ENCODE results near the gene SEMA5B. TPM values are rescaled to one million over a fixed set of nuclear protein-coding genes. Genes with fewer than 3 reads are reported as not detected.

SEMA5B gene
- total and polyA plus RNA-seq, 2 donors (not counting 3 experiments of a cell fraction or from before 2014, with no cell fraction given): 0.07 TPM; not detected in 1

DNA sequence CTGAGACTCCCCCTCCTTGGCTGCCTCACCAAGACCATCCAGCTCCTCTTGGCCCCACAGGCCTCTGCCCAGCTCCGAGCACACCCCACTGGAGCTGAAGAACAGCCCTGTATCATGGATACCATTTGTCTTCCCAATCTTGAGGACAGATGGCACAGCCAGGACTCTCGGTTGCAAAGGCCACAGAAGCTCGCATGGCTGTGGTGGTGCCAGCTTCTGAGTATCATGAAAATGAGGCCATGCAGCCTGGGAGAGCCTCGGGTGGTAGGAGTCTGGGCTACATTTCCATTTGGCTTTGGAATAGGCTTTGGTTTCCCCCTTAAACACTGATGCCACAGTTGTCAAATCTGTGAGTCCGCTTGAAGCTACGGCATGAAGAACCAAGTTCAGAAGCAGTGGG lies 106.6 kb downstream of the SEMA5B start:
- Histone ChIP-seq H3K27ac (ENCODE audit: insufficient read depth, low read depth, low read length) (no peak overlapping the region), H3K9ac (replicated peaks; ENCODE audit: extremely low read depth, insufficient read depth, low read length) (no peak overlapping the region), H3K9me3 (replicated peaks; ENCODE audit: control insufficient read depth, insufficient read depth, low read length) (no peaks in the 10 kb centered on the region), H3K27me3 (ENCODE audit: control insufficient read depth in 2 of 2, insufficient read depth in 2 of 2, low read length in 2 of 2) (peaks cover 27 to 29% of the 10 kb centered on the region in 2 experiments), H3K4me3 (replicated peaks in 1 of 3; ENCODE audit: insufficient read depth in 1 of 3, low read depth in 1 of 3, low read length in 3 of 3) (no peak overlapping the region), H3K79me2 (ENCODE audit: control insufficient read depth, insufficient read depth, low read length) (no peaks in the 10 kb centered on the region), H3K4me1 (ENCODE audit: control insufficient read depth, extremely low read depth, insufficient read depth, low read length) (no peaks in the 10 kb centered on the region), H3K4me2 (ENCODE audit: insufficient read depth, low read length) (no peak overlapping the region), H4K20me1 (replicated peaks; ENCODE audit: control insufficient read depth, extremely low read depth, insufficient read depth, low read length) (no peaks in the 10 kb centered on the region), H3K9me1 (replicated peaks; ENCODE audit: control insufficient read depth, extremely low read depth, insufficient read depth, low read length) (no peaks in the 10 kb centered on the region), H3K36me3 (ENCODE audit: control insufficient read depth in 2 of 2, extremely low read depth in 1 of 2, insufficient read depth in 2 of 2, low read length in 2 of 2) (no peaks in the 10 kb centered on the region), H2AFZ (ENCODE audit: low read depth, low read length) (no peak overlapping the region)
- dilution Hi-C loops (cut with MboI; ENCODE audit: extremely low pct_ligation_motif_present, low sequenced_read_pairs): no loop called here
- ChIA-PET POLR2A (no interaction called here), CTCF (interaction anchor here (1.1 kb wide), 1 partner anchor 20 kb away, joined by 3 read pairs; no protein-coding TSS in a partner anchor)
- no TSS peak for BruUV-seq (replicated peaks)
- intact Hi-C loops (cut with micrococcal nuclease): no loop called here
- FAIRE-seq (no peak), DNase-seq (ENCODE audit: low read depth, low spot score) (no peak)
- no peak for TF ChIP-seq POLR2A (IDR thresholded peaks at IDR 0.05; ENCODE audit: low read depth, low read length)
- TF ChIP-seq JUN (IDR thresholded peaks at IDR 0.05; ENCODE audit: borderline replicate concordance, insufficient read depth, insufficient read length, low read depth): no peak
- TF ChIP-seq, protein P1, sequence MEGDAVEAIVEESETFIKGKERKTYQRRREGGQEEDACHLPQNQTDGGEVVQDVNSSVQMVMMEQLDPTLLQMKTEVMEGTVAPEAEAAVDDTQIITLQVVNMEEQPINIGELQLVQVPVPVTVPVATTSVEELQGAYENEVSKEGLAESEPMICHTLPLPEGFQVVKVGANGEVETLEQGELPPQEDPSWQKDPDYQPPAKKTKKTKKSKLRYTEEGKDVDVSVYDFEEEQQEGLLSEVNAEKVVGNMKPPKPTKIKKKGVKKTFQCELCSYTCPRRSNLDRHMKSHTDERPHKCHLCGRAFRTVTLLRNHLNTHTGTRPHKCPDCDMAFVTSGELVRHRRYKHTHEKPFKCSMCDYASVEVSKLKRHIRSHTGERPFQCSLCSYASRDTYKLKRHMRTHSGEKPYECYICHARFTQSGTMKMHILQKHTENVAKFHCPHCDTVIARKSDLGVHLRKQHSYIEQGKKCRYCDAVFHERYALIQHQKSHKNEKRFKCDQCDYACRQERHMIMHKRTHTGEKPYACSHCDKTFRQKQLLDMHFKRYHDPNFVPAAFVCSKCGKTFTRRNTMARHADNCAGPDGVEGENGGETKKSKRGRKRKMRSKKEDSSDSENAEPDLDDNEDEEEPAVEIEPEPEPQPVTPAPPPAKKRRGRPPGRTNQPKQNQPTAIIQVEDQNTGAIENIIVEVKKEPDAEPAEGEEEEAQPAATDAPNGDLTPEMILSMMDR (IDR thresholded peaks at IDR 0.05; ENCODE audit: extremely low read depth in 1 of 2, insufficient read depth in 1 of 2, low read depth in 1 of 2, low read length in 2 of 2): no peak
- no peak for TF ChIP-seq MYC (IDR thresholded peaks at IDR 0.05; ENCODE audit: low read depth, low read length)
- TF ChIP-seq, protein P2, sequence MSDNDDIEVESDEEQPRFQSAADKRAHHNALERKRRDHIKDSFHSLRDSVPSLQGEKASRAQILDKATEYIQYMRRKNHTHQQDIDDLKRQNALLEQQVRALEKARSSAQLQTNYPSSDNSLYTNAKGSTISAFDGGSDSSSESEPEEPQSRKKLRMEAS (IDR thresholded peaks at IDR 0.05; ENCODE audit: insufficient read depth, insufficient read length): no peak
- TF ChIP-seq POLR2AphosphoS5 (IDR thresholded peaks at IDR 0.05; ENCODE audit: insufficient read depth, low read depth, low read length): no peak
- TF ChIP-seq FOS (IDR thresholded peaks at IDR 0.05; ENCODE audit: borderline replicate concordance, insufficient read depth, low read length): no peak
- TF ChIP-seq GATA2 (IDR thresholded peaks at IDR 0.05; ENCODE audit: insufficient read depth, insufficient read length, low read depth, low read length): no peak
- TF ChIP-seq EZH2 (IDR thresholded peaks at IDR 0.05; ENCODE audit: borderline replicate concordance, low read depth, low read length, severe bottlenecking): no peak

Measured in endothelial cell of umbilical vein (primary cell).